NB4 (cell line): Measurements from ENCODE around the gene NUDT15.

ENCODE experiments used
- CTCF ChIP-seq: IDR thresholded peaks from one replicate; pipeline ENCODE4 v1.5.1; 2012; ENCODE audit warnings: low read depth, low read length
- MAX ChIP-seq: IDR thresholded peaks from 2 replicates; pipeline ENCODE4 v1.6.1; 2011; ENCODE audit warnings: low read depth, low read length
- POLR2A ChIP-seq: IDR thresholded peaks from 2 replicates; pipeline ENCODE4 v1.6.1; 2011; ENCODE audit warnings: mild to moderate bottlenecking; ENCODE audit not compliant: insufficient read length; ENCODE audit errors: extremely low read depth

GRCh38 chr13:47999973-48000372 is 37.6 kb upstream of the NUDT15 start:
- TF ChIP-seq POLR2A (no peak), CTCF (no peak), MAX (no peak)
